Endothelial cell of umbilical vein (primary cell): ENCODE results near the gene PRICKLE4. TPM values are rescaled to one million over a fixed set of nuclear protein-coding genes. Genes with fewer than 3 reads are reported as not detected.

ENCODE experiments used
- BruUV-seq: library from RNA; stranded (reverse); fragments of 400-500 nt; replicated peaks from 2 replicates; lab custom pipeline; 2021; lab: Mats Ljungman, UMichigan
- CTCF ChIA-PET: fragments of 300-600, 350-600 bp; sonication (Branson Sonifier 250); formaldehyde crosslinking; loops from one replicate; lab custom pipeline; 2021; ENCODE audit warnings: antibody characterized with exemption, inconsistent platforms; lab: Charles Lee
- POLR2A ChIA-PET: fragments of 300-600, 350-600 bp; sonication (Branson Sonifier 250); formaldehyde crosslinking; loops from one replicate; lab custom pipeline; 2021; ENCODE audit warnings: antibody characterized with exemption, inconsistent platforms; lab: Charles Lee
- DNase-seq: peaks from one replicate; pipeline ENCODE4 v3.0.0-alpha.2; 2011; ENCODE audit warnings: low read depth, low spot score
- FAIRE-seq: peaks from 2 replicates; lab custom pipeline; 2011; peaks lifted over from hg19 to GRCh38; lab: Jason Lieb, UNC
- H2AFZ ChIP-seq: 2 replicates; pipeline ENCODE4 v1.6.0; 2012; ENCODE audit warnings: low read depth, low read length, control low read depth, inconsistent platforms
- H3K27ac ChIP-seq: 2 replicates; pipeline ENCODE4 v1.5.1; 2011; ENCODE audit warnings: low read depth, mild to moderate bottlenecking, control low read depth, low read length, moderate library complexity; ENCODE audit not compliant: insufficient read depth
- H3K27me3 ChIP-seq, 2 experiments: 2 replicates each; pipeline versions ENCODE4 v1.6.0 to v1.6.1; 2011; ENCODE audit warnings: low read length in 2 of 2, mixed read lengths in 1 of 2; ENCODE audit not compliant: control insufficient read depth in 2 of 2, insufficient read depth in 2 of 2
- H3K36me3 ChIP-seq, 2 experiments: 2 replicates in 1 of 2; 3 replicates in 1 of 2; pipeline ENCODE4 v1.5.1; 2011; ENCODE audit warnings: low read length in 2 of 2, mild to moderate bottlenecking in 1 of 2, moderate library complexity in 1 of 2; ENCODE audit not compliant: control insufficient read depth in 2 of 2, insufficient read depth in 2 of 2; ENCODE audit errors: extremely low read depth in 1 of 2
- H3K4me1 ChIP-seq: 3 replicates; pipeline ENCODE4 v1.5.1; 2011; ENCODE audit warnings: mild to moderate bottlenecking, low read length; ENCODE audit not compliant: control insufficient read depth, insufficient read depth; ENCODE audit errors: extremely low read depth
- H3K4me2 ChIP-seq: 2 replicates; pipeline ENCODE4 v1.6.1; 2011; ENCODE audit warnings: low read length, control low read depth, mixed read lengths; ENCODE audit not compliant: insufficient read depth
- H3K4me3 ChIP-seq, 3 experiments: fragments of 200-600 bp in 1 of 3; sonication (generic), shearing (Covaris generic) in 1 of 3; replicated peaks in 1 of 3; 2 replicates each; pipeline ENCODE4 v1.5.1; 2011 to 2016; ENCODE audit warnings: control low read depth in 3 of 3, low read length in 3 of 3, mild to moderate bottlenecking in 2 of 3, inconsistent platforms in 1 of 3, low read depth in 1 of 3, moderate library complexity in 1 of 3; ENCODE audit not compliant: insufficient read depth in 1 of 3
- H3K79me2 ChIP-seq: 2 replicates; pipeline ENCODE4 v1.6.0; 2012; ENCODE audit warnings: low read length, inconsistent platforms; ENCODE audit not compliant: control insufficient read depth, insufficient read depth
- H3K9ac ChIP-seq: replicated peaks from 2 replicates; pipeline ENCODE3; 2011; ENCODE audit warnings: low read length, control low read depth; ENCODE audit not compliant: insufficient read depth; ENCODE audit errors: extremely low read depth
- H3K9me1 ChIP-seq: replicated peaks from 3 replicates; pipeline ENCODE4 v1.6.0; 2011; ENCODE audit warnings: mild to moderate bottlenecking, low read length; ENCODE audit not compliant: control insufficient read depth, insufficient read depth; ENCODE audit errors: extremely low read depth
- H3K9me3 ChIP-seq: replicated peaks from 2 replicates; pipeline ENCODE4 v1.5.1; 2012; ENCODE audit warnings: low read length, inconsistent platforms; ENCODE audit not compliant: control insufficient read depth, insufficient read depth
- H4K20me1 ChIP-seq: replicated peaks from 2 replicates; pipeline ENCODE3; 2011; ENCODE audit warnings: mild to moderate bottlenecking, low read length; ENCODE audit not compliant: control insufficient read depth, insufficient read depth; ENCODE audit errors: extremely low read depth
- CTCF ChIP-seq, 2 donors: IDR thresholded peaks; 1 replicate in 1 of 2; 2 replicates in 1 of 2; pipeline ENCODE4 v1.5.1; 2011; ENCODE audit warnings: low read length in 2 of 2, mild to moderate bottlenecking in 2 of 2, moderate library complexity in 2 of 2, control low read depth in 1 of 2, inconsistent platforms in 1 of 2, low read depth in 1 of 2; ENCODE audit not compliant: insufficient read depth in 1 of 2; ENCODE audit errors: extremely low read depth in 1 of 2
- EZH2 ChIP-seq: IDR thresholded peaks from 2 replicates; pipeline ENCODE4 v1.6.1; 2012; ENCODE audit warnings: borderline replicate concordance, low read depth, mild to moderate bottlenecking, moderate library complexity, low read length, inconsistent platforms; ENCODE audit not compliant: severe bottlenecking
- FOS ChIP-seq: IDR thresholded peaks from 2 replicates; pipeline ENCODE4 v1.6.1; 2011; ENCODE audit warnings: mild to moderate bottlenecking, low read length, moderate library complexity, borderline replicate concordance; ENCODE audit not compliant: insufficient read depth
- GATA2 ChIP-seq: IDR thresholded peaks from 2 replicates; pipeline ENCODE4 v1.7.0; 2011; ENCODE audit warnings: low read depth, mild to moderate bottlenecking, moderate library complexity, mixed read lengths, low read length; ENCODE audit not compliant: insufficient read length, insufficient read depth
- JUN ChIP-seq: IDR thresholded peaks from 2 replicates; pipeline ENCODE4 v1.6.1; 2011; ENCODE audit warnings: borderline replicate concordance, low read depth; ENCODE audit not compliant: insufficient read length, insufficient read depth
- MYC ChIP-seq: IDR thresholded peaks from one replicate; pipeline ENCODE4 v1.6.1; 2011; ENCODE audit warnings: mild to moderate bottlenecking, low read depth, low read length
- POLR2A ChIP-seq: IDR thresholded peaks from 2 replicates; pipeline ENCODE4 v1.6.1; 2012; ENCODE audit warnings: low read depth, mild to moderate bottlenecking, control low read depth, low read length
- POLR2AphosphoS5 ChIP-seq: IDR thresholded peaks from 2 replicates; pipeline ENCODE4 v1.6.1; 2012; ENCODE audit warnings: low read depth, mild to moderate bottlenecking, control low read depth, low read length, moderate library complexity; ENCODE audit not compliant: insufficient read depth
- dilution Hi-C: fragments of 300-500 bp; cut with MboI; formaldehyde crosslinking; loops from one replicate; pipeline ENCODE4 v1.15.0; 2019; ENCODE audit warnings: low sequenced_read_pairs; ENCODE audit not compliant: extremely low pct_ligation_motif_present
- intact Hi-C: fragments of 100-400 bp; cut with micrococcal nuclease; formaldehyde crosslinking; loops from one replicate; pipeline ENCODE4 v1.10.0; 2022
- polyA plus RNA-seq, 4 experiments: library from polyadenylated mRNA; depleted of rRNA in 3 of 4; stranded (reverse) in 3 of 4; unstranded in 1 of 4; fragments of >200 nt; gene quantifications; 2 replicates each; pipeline versions ENCODE4 v1.2.1 to v1.2.3, GENCODE V29; 2011 to 2012; ENCODE audit warnings: missing spikeins in 1 of 4
- total RNA-seq: library from RNA; stranded (reverse); gene quantifications from 2 replicates; pipeline ENCODE4 v1.2.3, GENCODE V29; 2021
- TF ChIP-seq, protein P1 (sequence below): IDR thresholded peaks from 2 replicates; pipeline ENCODE4 v1.6.1; 2011; ENCODE audit not compliant: insufficient read depth, insufficient read length

PRICKLE4 gene
- total and polyA plus RNA-seq, 2 donors (not counting 3 experiments of a cell fraction or from before 2014, with no cell fraction given) = 1.0 to 3.3 TPM

DNA sequence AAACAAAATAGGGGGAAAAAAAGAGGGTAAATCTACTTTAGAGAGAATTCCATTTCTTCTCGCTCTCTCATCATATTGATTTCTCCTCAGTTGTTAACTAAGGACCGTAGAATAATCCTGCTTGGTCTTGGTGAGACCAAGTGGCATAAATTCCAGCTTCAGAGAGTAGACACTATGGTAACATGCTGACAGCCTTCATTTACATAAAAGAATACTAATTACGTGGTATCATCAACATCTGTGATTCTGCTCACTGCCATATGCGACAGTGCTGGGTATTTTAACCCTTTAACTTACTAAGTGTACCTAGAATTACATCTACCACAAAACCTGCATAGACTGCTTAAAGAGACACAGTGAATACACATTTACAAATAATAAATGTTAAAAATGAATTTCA, 34.0 kb downstream of the PRICKLE4 start:
- ChIA-PET CTCF (interaction anchor here (1.6 to 3.7 kb wide), 3 partner anchors 8 to 13 kb away, joined by 5 to 15 read pairs (median 8); no protein-coding TSS in a partner anchor), POLR2A (no interaction called here)
- no peaks in the 10 kb centered on the region for H3K27me3 ChIP-seq
- DNase-seq (no peak), FAIRE-seq (no peak)
- no peaks in the 10 kb centered on the region for H4K20me1 ChIP-seq
- no peak overlapping the region for H3K4me3 ChIP-seq
- no peak overlapping the region for H2AFZ ChIP-seq
- peaks cover 3% of the 10 kb centered on the region for H3K4me1 ChIP-seq
- no peaks in the 10 kb centered on the region for H3K79me2 ChIP-seq
- intact Hi-C loops (no loop called here), dilution Hi-C loops (no loop called here)
- H3K36me3 ChIP-seq = no peaks in the 10 kb centered on the region
- H3K4me2 ChIP-seq = no peak overlapping the region
- no peak overlapping the region for H3K27ac ChIP-seq
- H3K9me1 ChIP-seq = no peaks in the 10 kb centered on the region
- TF ChIP-seq, protein P1, sequence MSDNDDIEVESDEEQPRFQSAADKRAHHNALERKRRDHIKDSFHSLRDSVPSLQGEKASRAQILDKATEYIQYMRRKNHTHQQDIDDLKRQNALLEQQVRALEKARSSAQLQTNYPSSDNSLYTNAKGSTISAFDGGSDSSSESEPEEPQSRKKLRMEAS = no peak
- TF ChIP-seq POLR2A = no peak
- no peak for TF ChIP-seq JUN
- TF ChIP-seq GATA2 = no peak
- TF ChIP-seq CTCF (IDR thresholded peaks at IDR 0.05; ENCODE audit: extremely low read depth in 1 of 2, insufficient read depth in 1 of 2, low read depth in 1 of 2, low read length in 2 of 2) = no peak
- no peak for TF ChIP-seq MYC
- no peak for TF ChIP-seq POLR2AphosphoS5
- TF ChIP-seq EZH2 = no peak
- no peak for TF ChIP-seq FOS
- no peaks in the 10 kb centered on the region for H3K9me3 ChIP-seq
- no peak overlapping the region for H3K9ac ChIP-seq
- no TSS peak for BruUV-seq
